Embryonic facial prominence (tissue), 1 donor: ENCODE data around the gene CACNA1D.

Experiments used
- DNase-seq: peaks from one replicate; pipeline ENCODE4 v3.0.0-alpha.2; 2016; ENCODE audit errors: extremely low spot score

Gene CACNA1D

DNA sequence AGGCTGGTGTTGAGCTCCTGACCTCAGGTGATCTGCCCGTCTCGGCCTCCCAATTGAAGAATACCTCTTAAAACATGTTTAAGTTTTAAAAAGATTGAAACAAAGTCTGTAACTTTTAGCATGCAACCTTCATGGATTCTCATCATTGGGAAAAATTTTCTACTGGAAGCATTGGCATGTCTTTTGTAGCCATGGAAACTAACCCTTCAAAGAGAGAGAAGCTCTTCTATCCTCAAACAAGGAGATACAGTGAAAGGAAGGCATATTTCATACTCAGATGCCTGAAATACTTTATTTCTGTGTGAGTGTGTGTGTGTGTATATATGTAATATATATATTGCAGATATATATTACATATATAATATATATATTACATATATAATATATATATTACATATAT is 196.9 kb downstream of the CACNA1D start:
- no peak for DNase-seq

DNA sequence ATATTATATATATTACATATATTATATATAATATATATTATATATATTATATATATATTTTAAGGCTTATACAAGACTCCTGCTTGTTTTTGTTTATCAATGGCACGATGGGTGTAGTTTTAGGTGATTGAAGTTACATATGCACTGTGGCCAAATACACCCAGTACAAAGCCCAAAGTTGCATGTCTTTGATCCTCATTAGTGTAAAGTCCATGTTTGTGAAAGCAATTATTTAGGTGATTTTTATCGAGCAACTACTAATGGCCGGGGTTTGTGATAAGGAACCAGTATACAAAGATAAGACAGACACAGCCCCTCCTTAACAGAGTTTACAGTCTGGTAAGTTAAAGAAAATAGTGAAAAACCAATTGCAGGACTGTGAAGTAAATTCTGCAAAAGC is 197.5 kb downstream of the CACNA1D start:
- DNase-seq: no peak

DNA sequence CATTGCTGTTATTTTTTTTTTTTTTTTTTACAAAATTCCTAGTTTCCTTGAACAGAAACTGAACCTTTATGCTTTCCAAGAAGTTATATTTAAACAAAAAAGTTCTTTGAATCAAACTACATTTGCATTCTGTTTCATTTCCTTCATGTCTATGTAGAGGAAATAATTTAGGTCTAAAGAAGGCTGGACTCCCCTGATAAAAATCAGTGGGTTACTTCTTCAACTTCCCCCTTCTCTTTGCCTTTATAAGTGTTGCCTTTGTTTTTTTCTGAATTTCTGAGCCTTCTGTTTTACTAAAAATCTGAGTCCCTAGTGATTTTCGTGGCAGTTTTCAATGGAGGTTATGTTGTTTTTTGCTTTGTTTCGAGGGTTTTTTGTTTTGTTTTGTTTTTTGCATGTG is 199.0 kb downstream of the CACNA1D start:
- no peak for DNase-seq

DNA sequence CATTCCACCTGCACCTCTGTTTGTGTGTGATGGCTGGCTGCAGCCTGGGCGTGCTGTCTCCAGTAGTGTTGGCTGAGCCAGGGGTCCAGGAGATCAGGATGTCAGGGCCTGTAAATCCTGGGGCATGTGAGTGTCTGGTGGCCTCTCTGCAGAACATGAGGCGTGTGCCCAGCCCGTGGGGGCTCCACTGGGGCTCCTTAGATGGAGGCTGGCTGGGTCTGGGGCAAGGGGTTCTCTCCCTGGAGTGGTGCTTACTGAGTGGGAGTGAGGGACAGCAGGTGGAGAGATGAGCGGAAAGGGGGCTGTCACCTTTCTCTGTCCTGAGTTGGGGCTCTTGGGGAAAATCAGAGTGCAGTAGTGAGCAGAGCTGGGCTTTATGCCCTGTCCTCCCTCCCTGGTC is 199.6 kb downstream of the CACNA1D start:
- DNase-seq: no peak

DNA sequence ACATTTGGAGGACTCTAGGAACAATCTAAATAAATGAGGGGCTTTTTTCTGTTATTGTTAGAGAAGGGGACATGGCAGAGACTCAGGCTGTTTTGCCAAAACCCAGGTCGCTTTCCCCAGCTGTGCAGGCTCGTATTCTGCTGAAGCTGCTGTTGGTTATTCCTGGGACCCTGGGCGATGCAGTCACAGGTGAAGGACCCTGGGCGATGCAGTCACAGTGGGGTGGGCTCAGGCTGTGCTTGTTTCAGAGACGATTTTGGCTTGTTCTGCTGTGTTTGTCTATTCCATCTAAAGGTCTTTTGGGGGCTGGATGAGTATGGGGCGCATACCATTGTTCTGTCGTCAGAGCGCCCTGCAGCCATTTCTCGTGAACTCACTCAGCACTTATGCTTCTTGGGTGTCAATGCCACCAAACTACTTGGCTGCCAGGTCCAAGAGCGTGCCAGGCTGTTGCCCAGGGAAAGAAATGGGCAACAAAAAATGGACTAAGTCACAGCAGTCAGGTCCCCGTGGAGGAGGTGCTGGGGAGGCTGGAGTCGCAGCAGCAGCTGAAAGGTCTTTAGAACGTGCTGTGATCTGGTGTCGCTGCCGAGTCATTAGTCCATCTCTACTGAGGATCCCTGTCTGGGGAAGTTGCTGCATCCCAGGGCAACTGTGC is 200.4 kb downstream of the CACNA1D start:
- no peak for DNase-seq

DNA sequence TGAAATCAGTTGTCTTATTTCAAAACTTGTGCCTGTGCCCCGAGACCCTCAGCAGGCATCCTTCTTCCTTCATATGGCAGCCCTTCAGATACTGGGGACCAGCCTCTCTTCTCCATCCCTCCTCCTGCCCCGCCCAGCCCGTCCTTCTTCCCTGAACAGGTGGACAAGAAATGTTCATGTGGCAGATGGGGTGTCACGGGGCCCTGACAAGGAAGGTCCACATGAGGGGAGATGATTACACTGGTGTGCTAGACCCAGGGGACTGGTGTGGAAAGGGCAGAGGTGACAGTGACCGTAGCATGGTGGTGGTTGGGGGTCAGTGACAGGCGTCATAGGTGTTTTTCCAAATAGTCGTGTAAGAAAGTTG is 200.9 kb downstream of the CACNA1D start:
- DNase-seq: no peak

DNA sequence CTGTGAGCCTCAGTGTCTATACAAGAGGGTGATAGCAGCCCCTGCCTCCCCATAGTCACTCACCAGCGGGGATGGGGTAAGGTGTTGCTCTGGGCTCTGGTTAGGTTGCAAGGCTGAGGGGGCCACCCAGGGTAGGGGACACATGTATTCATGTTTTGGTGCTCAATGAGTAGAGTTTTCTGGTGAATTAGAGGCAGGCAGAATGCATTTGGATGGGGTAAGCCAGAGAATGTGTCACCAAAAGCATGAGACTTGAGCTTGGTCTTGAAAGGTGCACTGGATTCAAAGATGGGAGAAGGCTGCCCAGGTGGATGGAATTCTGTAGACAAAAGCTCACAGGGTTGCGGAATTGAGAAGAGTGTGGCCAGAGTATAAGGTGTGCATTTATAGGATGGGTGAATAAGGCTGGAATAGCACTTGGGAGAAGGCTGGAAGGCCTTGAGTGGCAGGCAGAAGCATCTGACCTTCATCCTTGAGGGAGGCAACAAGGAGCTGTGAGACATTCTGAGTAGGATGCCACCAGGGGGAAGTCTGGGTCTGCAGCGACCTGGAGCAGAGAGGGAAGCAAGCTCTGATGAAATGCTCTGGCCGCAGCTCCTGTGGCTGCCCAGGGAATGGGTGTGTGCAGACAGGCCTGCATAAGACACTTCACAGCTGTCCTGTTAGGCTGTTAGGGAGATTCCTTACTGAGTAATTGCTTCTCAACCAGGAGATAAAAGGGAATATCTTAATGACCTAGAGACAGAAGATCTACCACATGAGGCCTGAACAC is 202.2 kb downstream of the CACNA1D start:
- no peak for DNase-seq

DNA sequence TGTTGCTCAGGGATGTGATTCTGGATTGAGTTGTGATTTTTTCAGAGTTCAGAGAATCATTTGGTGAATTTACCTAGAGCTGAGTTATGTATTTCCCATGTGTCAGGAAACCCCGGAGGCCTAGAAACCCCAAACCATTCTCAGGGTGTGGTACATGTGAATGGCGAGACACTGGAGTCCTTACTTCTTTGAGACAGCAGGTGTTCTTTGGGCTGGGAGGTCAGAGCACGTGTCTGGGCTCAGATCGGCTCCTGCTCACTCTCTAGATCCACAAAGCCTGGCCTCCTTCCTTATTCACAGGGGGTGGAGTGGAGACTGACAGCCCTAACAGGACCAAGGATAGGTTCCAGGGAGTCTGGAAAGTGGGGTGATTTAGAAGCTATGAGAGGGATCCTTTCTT is 206.0 kb downstream of the CACNA1D start:
- DNase-seq: no peak

DNA sequence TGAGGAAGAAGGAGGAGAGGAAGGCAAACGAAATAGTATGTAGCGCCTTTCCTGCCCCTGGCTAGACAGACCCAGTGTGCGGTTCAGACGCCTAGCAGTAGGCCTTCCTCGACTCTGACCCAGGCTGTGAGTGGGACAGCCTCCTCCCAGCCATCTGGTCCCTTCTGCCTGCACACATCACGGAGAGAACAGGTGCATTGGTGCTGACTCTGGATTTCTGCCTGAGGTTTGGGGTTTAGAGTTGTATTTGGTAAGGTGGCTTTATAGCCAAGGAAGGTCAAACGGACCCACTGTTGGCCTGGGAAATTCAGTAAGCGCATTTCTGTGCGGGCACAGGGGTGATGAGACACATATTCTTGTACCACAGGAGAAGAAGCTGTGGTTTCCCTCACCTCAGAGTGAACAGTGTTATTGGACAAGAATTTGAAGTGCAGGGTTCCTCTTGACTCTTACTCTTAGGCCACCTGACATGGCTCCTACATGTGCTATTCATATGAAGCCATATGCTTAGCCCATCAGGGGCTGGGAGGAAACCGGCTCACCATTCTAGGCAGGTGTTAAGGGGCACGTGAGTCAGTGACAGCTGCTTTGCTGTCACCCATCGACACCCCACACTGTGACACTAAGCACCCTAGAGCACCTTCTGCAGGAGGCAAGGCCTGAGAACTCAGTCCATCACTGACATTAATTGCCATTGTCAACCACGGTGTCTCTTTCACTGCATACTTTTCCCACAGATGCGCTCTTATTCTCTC is 208.5 kb downstream of the CACNA1D start:
- no peak for DNase-seq

DNA sequence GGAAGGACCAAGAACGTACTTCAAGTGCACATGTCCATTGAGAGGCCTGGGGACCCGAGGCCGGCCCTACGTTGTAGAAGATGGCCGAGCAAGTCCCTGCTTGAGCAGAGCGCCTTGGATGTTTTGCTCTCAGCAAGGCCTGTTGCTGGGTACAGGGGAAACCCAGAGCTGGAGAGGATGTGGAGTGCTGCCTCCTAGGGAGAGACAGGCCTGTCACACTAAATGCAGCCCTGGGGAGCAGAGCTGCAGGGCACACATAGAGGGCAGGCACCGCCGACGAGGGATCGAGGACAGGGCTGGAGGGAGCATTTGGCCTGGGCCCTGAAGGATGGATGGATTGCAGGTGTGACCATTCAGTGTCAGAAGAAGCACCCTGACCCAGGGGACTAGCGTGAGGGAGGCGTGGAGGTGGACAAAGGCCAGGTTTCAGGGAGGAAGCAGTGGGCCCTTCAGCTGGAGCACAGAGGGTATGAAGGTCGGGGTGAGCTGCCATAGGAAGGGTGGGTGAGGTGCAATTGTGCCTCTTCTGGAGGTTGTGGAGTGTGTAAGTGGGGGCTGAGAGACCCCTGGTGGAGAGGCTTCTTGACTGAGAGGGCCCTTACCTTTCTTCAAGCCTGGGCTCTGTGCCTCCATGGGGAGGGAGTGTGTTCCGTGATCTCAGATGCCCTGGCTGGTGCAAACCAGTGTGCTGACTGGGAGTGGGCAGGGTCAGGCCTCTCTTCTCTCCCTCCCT is 209.4 kb downstream of the CACNA1D start:
- no peak for DNase-seq

DNA sequence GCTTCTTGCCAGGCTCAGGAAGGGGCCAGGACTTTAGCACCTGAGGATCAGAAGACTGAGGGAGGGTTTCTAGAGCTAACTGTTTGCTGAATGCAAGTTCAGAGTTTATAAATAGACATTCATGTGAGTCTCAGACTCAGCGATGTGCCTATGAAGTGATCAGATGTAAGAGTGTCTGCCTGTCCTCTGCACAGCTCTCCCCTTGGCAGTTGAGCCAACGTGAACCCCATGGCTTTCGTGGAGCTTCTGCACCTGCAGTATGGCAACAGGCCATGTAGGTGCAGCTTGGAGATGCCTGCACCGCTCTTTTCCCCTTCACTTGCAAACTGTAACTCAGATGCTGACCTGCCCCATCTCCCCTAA is 209.9 kb downstream of the CACNA1D start:
- no peak for DNase-seq

DNA sequence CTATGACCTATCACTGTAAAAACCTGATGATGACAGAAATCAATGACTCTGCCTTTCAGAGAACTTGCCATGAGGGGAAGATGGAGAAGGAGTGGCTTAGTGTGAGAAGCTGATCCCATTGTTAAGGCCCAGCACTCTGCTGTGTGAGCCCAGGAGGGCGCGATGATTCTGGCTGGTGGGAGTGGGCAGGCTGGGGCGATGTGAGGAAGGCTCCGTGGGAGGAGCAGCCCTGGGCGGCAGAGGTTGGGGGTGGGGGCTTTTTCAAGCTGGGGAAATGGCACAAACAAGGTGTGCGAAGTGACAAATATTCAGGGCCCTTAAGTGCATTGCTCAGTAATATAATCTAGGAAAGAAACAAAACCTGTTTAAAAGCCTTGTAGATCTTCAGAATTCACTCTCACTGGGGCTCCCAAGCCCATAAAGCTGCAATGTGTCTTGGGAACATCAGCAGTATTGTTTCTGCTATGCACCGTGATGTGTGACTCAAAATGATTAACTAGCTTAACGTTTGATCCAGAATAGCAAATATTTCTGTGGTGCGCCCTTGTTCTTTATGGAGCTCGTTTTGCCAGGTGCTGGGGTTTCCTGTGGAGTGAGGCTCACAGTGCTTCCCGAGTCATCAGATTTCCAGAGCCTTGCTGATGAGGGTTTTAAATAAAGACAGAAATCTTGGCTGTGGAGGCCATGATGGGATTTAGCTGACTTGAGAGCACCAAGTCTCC is 210.8 kb downstream of the CACNA1D start:
- no peak for DNase-seq

DNA sequence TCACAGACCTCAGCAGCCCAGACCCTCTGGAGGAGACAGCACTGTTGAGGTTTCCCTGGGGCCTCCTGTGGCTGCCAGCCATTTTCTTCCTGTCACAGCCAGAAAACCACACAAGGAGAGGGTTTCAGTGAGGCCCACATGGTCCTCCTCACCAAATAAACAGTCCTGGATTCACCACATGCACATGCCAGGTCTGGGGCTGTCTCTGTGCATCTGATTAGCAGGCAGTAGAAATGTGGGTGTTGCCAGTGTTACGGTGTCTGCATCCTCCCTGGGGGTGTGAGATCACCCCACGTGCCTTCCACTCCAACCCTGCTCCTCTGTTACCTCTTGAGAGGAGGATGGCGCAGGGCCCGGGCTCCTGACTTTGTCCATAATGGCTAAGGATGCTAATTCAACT is 211.4 kb downstream of the CACNA1D start:
- DNase-seq: no peak

DNA sequence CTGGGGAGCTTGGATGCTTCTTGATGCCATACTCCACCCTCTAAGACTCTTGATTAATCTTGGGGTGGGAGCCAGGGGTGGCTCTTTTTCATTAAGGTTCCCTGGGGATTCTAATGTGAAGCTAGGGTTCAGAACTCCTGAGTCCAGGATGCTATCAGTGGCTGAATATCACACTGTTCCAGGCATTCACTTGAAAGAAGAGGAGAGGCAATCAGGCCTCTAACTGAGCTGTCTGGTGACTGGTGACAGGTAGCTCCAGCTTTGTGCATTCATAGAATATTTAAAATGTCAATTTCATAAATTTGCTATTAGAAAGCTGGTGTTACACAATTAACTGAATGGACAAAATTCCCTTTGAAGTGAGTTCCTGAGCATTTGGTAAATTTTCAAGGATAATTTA is 212.8 kb downstream of the CACNA1D start:
- DNase-seq: no peak

DNA sequence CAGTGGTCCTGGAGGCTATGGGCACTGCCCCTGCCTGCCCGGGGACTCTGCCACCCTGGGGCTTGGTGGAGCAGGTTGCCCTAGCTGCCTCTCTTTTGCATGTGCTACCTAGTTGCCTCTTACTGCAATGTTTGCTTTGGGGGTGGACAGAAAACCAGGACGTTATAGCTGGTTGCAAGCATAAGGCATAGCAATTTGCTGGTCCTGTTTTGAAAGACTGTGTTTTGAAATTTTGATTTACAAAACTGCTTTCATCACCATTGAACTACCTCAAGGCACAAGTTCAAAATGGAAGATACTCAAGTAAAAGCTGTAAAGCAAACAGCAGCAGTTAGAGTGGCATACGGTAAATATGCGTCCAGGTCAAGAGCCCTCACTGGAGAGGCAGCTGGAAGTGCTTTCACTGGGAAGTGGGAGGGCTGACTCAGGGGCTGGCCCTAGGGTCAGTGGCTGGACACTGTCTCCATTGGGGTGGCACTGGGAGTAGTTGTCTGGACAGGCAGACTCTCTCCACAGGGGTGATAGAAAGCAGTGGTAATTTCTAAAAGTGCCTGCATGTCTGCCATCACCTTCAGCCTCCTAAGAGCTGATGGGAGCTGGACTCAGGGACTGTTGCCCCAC is 213.7 kb downstream of the CACNA1D start:
- no peak for DNase-seq

DNA sequence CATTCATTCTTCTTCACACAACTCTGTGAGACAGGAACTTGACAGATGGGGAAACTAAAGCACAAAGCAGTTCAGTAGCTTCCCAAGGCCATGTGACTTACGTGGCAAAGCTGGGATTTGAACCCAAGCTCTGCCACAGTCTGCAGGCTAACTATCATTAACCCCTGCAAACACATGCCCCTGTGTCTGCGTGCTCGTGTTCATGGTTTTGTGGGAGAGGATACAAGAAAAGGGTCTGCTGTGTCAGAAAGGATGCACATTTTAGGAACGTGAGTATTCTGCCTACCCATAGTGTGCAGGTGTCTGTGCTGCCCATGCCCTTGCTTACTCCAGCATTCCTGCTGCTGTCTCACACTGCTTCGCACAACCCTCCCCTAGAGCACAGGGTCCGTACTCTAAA is 214.8 kb downstream of the CACNA1D start:
- DNase-seq: no peak

DNA sequence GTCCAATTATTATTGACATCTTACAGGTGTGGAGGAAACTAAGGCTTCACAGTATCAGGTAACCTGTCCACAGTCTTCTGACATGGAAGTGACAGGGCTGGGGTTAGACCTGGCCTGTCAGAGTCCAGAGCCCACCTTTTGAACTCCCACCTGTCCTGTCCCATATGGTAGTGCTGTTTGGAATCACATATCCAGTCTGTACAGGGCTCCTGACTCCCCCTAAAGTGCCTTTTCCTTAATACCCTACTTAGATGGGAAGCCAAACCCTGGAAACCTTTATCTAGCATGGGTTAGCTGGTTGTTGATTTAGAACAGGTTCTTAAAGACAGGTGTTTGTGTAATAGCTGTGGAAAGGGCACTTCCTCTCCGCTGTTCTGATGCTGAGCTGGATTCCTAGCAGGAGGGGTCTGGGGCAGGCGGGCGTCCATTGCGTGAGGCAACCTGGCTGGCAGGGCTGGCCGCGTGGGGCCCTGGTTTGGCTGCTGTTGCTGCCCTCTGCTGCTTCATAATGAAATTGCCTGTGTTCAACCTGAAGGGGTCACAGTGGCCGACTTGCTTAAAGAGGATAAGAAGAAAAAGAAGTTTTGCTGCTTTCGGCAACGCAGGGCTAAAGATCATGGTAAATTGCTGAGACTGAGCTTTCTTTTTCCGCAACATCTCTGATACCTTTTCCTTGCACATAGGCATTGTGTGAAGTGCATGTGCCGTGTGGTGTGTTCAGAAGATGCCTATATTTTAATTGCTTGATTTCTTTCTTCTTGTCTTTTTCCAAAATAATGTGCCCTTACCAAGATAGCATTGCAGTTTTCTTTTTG is 215.7 kb downstream of the CACNA1D start:
- peak; percentile 25 for DNase-seq

DNA sequence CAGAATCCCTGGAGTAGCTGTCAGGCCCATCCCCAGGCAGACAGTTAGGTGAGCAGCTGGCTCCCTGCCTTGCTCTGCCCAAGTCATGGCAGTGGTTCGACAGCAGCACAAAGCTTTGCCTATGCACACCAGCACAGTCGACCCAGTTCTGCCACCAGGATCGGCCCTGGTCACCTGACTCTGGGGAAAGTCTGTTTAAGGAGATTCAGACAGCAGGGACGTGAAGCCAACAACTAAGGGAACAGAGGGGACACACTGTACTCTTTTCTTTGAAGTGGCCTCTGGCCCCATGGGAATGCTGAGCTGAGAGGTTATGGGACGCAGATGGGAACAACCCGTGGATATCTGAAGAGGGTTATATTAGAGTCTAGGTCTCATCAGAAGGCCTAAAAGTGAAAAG is 217.0 kb downstream of the CACNA1D start:
- no peak for DNase-seq

DNA sequence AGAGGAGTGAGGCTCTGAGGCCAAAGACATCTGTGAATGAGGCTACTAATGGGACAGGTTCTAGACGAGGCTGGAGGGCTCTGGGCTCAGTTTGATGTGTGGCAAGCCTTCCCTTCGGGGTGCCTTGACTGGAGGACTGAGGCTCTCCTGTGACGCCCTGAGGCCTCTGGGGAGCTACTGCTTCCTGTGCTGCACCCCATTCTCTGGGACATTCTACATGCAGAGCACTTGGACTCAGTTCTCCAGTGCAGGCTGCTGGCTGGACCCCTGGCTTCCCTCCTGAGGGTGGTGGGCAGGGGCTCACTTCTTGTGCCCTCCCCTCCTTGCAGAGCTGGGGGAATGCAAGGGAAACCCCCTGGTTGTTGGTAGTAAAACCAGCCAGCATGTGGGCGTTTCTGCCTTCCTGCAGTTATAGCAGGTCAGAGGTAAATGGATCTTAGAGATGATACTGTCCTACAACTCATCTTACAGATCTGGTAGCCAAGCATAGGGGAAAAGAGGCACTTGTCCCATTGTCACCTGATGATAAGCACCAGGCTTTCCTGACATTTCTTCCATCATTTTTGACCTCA is 218.5 kb downstream of the CACNA1D start:
- no peak for DNase-seq

DNA sequence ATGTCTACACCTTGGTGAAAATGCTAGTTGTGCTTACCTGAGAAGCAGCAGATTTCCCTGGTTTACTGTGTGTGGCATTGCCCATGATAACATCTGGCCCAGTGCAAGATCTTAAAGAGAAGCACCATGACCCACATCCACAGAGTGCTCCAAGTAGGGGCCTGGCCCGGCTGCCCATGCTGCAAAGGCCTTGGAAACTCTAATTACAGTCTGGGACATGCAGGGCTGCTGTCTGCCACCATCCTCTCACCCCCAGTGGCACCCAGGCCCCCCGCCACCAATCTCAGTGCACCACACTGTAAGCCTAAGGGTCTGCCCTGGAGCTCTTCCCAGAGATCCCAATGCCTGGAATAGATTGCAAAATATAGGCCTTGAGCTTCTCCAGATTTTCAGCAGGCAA is 219.2 kb downstream of the CACNA1D start:
- DNase-seq: no peak
